Large intestine (tissue), 3 donors: Measurements from ENCODE around the gene TMEM183A. TPM values are rescaled to one million over a fixed set of nuclear protein-coding genes. Genes with fewer than 3 reads are reported as not detected.

Experiments used
- DNase-seq, 2 donors: peaks; one replicate each; pipeline versions ENCODE4 v3.0.0 to v3.0.0-alpha.2; 2013
- H3K27ac ChIP-seq: one replicate; pipeline ENCODE4 v1.5.1; 2013; ENCODE audit warnings: low read length
- H3K27me3 ChIP-seq: 2 replicates; pipeline ENCODE4 v1.6.1; 2013; ENCODE audit warnings: low read length; ENCODE audit not compliant: control insufficient read depth, insufficient read depth
- H3K36me3 ChIP-seq: 2 replicates; pipeline ENCODE4 v1.6.1; 2013; ENCODE audit warnings: low read length; ENCODE audit not compliant: control insufficient read depth, insufficient read depth
- H3K4me1 ChIP-seq: one replicate; pipeline ENCODE4 v1.6.1; 2013; ENCODE audit warnings: low read length; ENCODE audit not compliant: control insufficient read depth, insufficient read depth
- H3K4me3 ChIP-seq: one replicate; pipeline ENCODE4 v1.5.1; 2013; ENCODE audit warnings: low read length
- H3K9me3 ChIP-seq: one replicate; pipeline ENCODE4 v1.6.1; 2013; ENCODE audit warnings: mild to moderate bottlenecking, low read depth, low read length, moderate library complexity; ENCODE audit not compliant: control insufficient read depth
- WGBS: methylation state at CpG from one replicate; pipeline ENCODE4 v1.1.5; 2013; ENCODE audit warnings: low lambda C conversion rate; ENCODE audit not compliant: insufficient coverage; 5-methylcytosine and 5-hydroxymethylcytosine counted together
- polyA plus RNA-seq: library from polyadenylated mRNA; unstranded; fragments of 120-200 nt; gene quantifications from one replicate; pipeline ENCODE4 v1.2.1, GENCODE V29; 2013

TMEM183A gene
- polyA plus RNA-seq, 1 donor: 58.8 TPM

DNA sequence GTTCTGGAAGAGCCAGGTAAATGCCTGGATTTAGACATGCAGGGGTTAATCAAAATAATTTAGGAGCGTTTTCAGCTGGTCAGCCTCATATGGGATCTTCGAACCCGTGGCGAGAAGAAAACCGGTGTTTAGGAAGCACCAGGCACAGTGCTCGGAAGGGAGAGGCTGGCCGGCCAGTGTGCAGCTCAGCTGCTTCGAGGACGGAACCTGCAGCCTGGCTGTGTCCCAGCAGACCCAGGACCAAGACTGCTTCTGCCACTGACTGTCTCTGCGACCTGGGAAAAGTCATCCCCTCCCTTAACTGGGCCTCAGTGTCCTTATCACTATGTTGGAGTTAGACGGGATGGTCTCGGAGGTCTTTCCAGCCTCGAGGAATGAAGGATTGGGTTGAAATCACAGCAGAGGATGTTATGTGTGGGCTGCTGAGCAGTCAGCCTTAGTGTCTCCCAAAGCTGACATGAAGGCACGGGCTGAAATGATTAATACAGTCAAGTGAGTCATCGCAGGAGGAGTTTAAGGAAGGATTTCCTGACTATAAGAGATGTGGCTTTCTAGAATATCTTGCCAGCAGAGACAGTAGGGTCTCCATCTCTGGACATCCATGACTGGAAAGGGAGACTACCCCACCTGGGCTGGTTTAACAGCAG lies 39.9 kb downstream of the TMEM183A start:
- Histone ChIP-seq H3K9me3 (no peaks in the 10 kb centered on the region), H3K4me1 (no peaks in the 10 kb centered on the region), H3K4me3 (no peak overlapping the region), H3K36me3 (no peaks in the 10 kb centered on the region), H3K27me3 (peaks cover 6% of the 10 kb centered on the region), H3K27ac (no peak overlapping the region)
- no CpG with 5 or more reads among the region's 15 CpGs for whole genome bisulfite sequencing
- DNase-seq: no peak

GRCh38 chr1:203048086-203048485 lies 40.9 kb downstream of the TMEM183A start:
- Histone ChIP-seq H3K36me3 (no peaks in the 10 kb centered on the region), H3K4me3 (no peak overlapping the region), H3K27me3 (peaks cover 6% of the 10 kb centered on the region), H3K9me3 (no peaks in the 10 kb centered on the region), H3K27ac (no peak overlapping the region), H3K4me1 (no peaks in the 10 kb centered on the region)
- no CpG with 5 or more reads among the region's 11 CpGs for WGBS
- DNase-seq: no peak

DNA sequence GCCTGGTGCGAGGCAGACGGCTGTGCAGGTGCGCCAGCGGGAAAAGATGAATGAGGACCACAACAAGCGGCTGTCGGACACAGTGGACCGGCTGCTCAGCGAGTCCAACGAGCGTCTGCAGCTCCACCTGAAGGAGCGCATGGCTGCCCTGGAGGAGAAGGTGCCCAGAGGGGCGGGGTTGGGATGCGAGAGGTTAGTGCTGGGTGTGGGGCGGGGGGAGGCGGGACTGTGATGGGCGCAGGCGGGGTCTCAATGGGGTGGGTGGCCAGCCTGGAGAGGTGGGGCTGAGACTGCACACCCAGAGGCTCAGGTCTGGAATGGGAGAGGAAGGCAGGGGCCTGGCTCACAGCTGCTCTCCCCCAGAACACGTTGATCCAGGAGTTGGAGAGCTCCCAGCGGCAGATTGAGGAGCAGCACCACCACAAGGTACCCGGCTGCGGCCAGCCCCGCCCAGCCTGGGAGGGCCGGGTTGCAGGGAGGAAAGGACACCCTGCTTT lies 41.4 kb downstream of the TMEM183A start:
- Histone ChIP-seq H3K27me3 (peaks cover 6% of the 10 kb centered on the region), H3K4me3 (no peak overlapping the region), H3K36me3 (no peaks in the 10 kb centered on the region), H3K27ac (no peak overlapping the region), H3K9me3 (no peaks in the 10 kb centered on the region), H3K4me1 (no peaks in the 10 kb centered on the region)
- no peak for DNase-seq
- no CpG with 5 or more reads among the region's 23 CpGs for WGBS

GRCh38 chr1:203049077-203049476 lies 41.9 kb downstream of the TMEM183A start:
- Histone ChIP-seq H3K27me3 (peaks cover 6% of the 10 kb centered on the region), H3K4me3 (no peak overlapping the region), H3K27ac (no peak overlapping the region), H3K36me3 (no peaks in the 10 kb centered on the region), H3K4me1 (no peaks in the 10 kb centered on the region), H3K9me3 (no peaks in the 10 kb centered on the region)
- no peak for DNase-seq
- WGBS: no CpG with 5 or more reads among the region's 4 CpGs

GRCh38 chr1:203049576-203050180 lies 42.5 kb downstream of the TMEM183A start:
- no peak for DNase-seq
- no peaks in the 10 kb centered on the region for H3K9me3 ChIP-seq
- H3K4me3 ChIP-seq: no peak overlapping the region
- WGBS: no CpG with 5 or more reads among the region's 14 CpGs
- no peak overlapping the region for H3K27ac ChIP-seq
- no peaks in the 10 kb centered on the region for H3K36me3 ChIP-seq
- H3K27me3 ChIP-seq: peaks cover 6% of the 10 kb centered on the region
- no peaks in the 10 kb centered on the region for H3K4me1 ChIP-seq

GRCh38 chr1:203050826-203051225 lies 43.7 kb downstream of the TMEM183A start:
- H3K27me3 ChIP-seq: peaks cover 6% of the 10 kb centered on the region
- no peak for DNase-seq
- H3K9me3 ChIP-seq: no peaks in the 10 kb centered on the region
- H3K4me3 ChIP-seq: no peak overlapping the region
- no peak overlapping the region for H3K27ac ChIP-seq
- no peaks in the 10 kb centered on the region for H3K36me3 ChIP-seq
- H3K4me1 ChIP-seq: no peaks in the 10 kb centered on the region
- 100% methylated on average over 1 of the region's 4 CpGs for WGBS

DNA sequence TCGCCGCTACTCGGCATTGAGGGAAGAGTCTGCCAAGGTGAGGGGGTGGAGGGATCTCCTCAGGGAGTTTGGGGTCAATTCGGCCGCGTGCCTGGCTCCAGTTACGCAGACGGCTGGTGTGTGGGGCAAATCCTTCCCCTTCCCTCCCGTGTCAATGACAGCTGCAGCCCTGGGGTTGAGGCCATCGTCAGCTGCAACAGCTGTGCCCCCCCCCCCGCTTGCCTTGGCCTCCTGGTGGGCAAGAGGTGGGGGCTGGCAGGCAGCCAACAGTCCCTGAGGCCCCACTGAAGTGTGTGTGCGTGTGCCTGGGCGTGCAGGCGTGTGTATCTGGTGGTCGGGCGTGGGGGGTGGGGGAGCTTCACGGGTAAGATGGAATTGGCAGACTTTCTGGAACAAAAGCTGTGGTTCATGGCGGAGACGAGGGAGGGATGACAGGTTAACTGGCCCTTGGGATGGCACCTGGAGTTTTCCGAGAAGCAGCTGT lies 44.7 kb downstream of the TMEM183A start:
- no peak overlapping the region for H3K27ac ChIP-seq
- no peak overlapping the region for H3K4me3 ChIP-seq
- H3K4me1 ChIP-seq: no peaks in the 10 kb centered on the region
- H3K9me3 ChIP-seq: no peaks in the 10 kb centered on the region
- H3K27me3 ChIP-seq: peaks cover 4% of the 10 kb centered on the region
- H3K36me3 ChIP-seq: no peaks in the 10 kb centered on the region
- no CpG with 5 or more reads among the region's 20 CpGs for WGBS
- no peak for DNase-seq

- Histone ChIP-seq H3K4me1 (no peaks in the 10 kb centered on the region), H3K9me3 (no peaks in the 10 kb centered on the region), H3K36me3 (no peaks in the 10 kb centered on the region), H3K27me3 (peaks cover 4% of the 10 kb centered on the region), H3K27ac (no peak overlapping the region), H3K4me3 (no peak overlapping the region)
- DNase-seq: no peak
- no CpG with 5 or more reads among the region's 3 CpGs for WGBS
Observed at GRCh38 chr1:203052601-203053000, 45.4 kb downstream of the TMEM183A start.

DNA sequence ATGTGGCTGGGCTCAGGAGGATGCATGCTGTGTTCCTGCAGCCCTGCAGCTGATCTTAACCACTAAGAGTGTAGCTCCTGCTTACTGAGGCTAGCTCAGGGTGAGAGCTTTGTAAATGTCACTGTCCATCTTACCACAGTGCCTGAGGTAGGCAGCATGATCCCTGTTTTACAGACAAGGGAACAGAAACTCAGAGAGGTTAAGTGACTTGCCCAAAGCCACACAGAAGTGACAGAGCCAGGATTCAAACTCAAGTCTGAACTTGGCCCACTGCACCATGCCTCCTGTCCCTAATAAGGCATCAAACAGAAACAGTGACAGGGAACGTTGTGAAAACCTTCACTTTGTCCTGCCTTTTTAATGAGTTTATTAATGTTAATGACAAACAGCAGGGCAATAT lies 47.0 kb downstream of the TMEM183A start:
- H3K4me1 ChIP-seq: peaks cover 4% of the 10 kb centered on the region
- no peak overlapping the region for H3K27ac ChIP-seq
- no peaks in the 10 kb centered on the region for H3K27me3 ChIP-seq
- no CpG with 5 or more reads among the region's 1 CpG for WGBS
- no peaks in the 10 kb centered on the region for H3K9me3 ChIP-seq
- no peaks in the 10 kb centered on the region for H3K36me3 ChIP-seq
- no peak overlapping the region for H3K4me3 ChIP-seq
- DNase-seq: no peak

GRCh38 chr1:203054642-203055041 lies 47.5 kb downstream of the TMEM183A start:
- Histone ChIP-seq H3K27me3 (peaks cover 2% of the 10 kb centered on the region), H3K4me1 (peaks cover 4% of the 10 kb centered on the region), H3K4me3 (no peak overlapping the region), H3K27ac (no peak overlapping the region), H3K9me3 (no peaks in the 10 kb centered on the region), H3K36me3 (no peaks in the 10 kb centered on the region)
- DNase-seq: no peak
- WGBS: 100% methylated on average over 1 of the region's 5 CpGs
